Ovary (tissue), 3 donors: ENCODE measurements around the gene MYT1.

Source experiments
- CTCF ChIP-seq, 3 donors: fragments of 450-650 bp in 2 of 3; fragments of 200-600 bp in 1 of 3; IDR thresholded peaks; one replicate each; pipeline versions ENCODE4 v1.5.1 to v1.8.0; 2016 to 2022; ENCODE audit warnings: antibody characterized with exemption in 3 of 3, mild to moderate bottlenecking in 1 of 3
- POLR2A ChIP-seq: fragments of 450-650 bp; IDR thresholded peaks from one replicate; pipeline ENCODE4 v1.6.1; 2017; ENCODE audit warnings: antibody characterized with exemption, mild to moderate bottlenecking, moderate library complexity
- donor health status: DM: no; HTN: no; CAD: no.

- no peak for TF ChIP-seq POLR2A
- TF ChIP-seq CTCF (IDR thresholded peaks at IDR 0.05), result no peak
These were observed 58.7 kb downstream of the MYT1 start for GRCh38 chr20:64222851-64223525.
